GM21360 (cell line): ENCODE results near the gene COMMD3.

Experiments used
- ATAC-seq: cut with Tn5 transposase; IDR thresholded peaks from one replicate; pipeline ENCODE4 v1.9.1; 2021; ENCODE audit warnings: mild to moderate bottlenecking, moderate library complexity; ENCODE audit not compliant: unreplicated experiment

The COMMD3 gene

DNA sequence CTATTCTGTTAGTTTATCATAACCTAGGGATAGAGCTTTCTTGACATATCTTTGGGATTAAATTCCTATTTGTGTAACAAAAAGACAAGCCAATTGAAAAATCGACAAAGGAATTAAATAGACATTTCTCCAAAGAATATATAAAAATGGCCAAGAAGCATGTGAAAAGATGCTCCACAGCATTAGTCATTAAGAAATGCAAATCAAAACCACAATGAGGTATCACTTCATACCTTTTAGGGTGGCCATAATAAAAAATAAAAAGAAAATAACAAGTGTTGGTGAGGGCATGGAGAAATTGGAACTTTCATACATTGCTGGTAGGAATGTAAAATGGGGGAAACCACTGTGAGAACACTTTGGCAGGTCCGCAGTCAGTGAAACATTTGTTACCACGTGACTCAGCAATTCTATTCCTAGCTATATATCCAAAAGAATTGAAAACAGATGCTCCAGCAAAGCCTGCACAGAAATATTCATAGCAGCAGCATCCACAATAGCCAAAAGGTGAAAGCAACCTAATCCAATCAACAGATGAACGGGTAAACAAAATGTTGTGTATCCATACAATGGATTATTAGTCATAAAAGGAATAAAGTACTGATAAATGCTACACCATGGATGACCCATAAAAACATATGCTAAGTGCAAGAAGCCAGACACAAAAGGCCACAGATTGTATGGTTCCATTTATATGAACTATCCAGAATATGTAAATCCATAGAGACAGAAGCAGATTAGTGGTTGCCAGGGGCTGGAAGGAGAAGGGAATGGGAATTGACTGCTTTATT is 49.7 kb downstream of the COMMD3 start:
- no peak for ATAC-seq

DNA sequence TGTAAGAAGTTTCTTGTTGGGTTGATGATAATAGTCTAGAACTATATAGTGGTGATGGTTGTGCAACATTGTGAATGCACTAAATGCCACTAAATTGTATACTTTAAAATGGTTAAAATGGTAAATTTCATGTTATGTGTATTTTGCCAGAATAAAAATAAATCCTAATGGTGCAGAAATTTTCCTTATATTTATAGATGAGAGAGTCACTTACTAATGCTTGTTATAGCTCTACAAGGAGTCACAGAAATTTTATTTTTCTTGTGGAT is 50.2 kb downstream of the COMMD3 start:
- no peak for ATAC-seq

DNA sequence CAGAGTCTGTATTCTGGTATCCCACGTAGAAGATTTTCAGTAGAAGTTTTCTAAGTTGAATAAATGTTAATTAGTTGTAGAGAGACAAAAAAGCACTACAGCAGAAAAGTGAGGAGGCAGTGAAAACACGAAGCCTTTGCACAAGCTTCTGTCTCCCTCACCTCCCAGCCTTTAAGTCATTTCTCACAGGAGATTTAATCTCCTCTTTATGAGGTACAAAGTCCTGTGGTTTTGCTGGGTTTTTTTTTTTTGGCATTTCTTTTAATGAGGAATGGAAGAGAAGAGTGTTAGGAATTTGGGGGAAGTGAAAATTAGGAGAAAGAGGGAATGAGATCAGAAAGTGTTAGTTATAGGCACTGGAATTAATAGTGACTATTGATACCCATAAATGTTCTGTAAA is 50.6 kb downstream of the COMMD3 start:
- ATAC-seq = no peak

DNA sequence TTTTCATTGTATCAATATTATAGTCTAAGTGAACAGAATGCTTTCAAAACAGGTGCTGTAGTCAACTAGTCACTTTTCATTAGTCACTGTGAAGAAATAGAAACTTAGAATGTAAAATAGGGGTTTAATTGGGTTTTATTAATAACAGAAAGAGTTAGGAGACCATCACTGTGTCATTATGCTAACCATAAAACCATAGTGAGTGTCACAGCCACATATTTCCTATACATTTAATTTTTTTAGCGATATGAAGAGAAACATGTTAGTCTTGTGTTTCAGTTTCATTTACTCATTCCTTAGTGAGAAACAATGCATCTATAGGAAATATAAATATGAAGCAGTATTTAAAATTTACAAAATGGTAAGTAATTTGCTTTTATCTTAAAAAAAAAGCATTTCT is 51.3 kb downstream of the COMMD3 start:
- no peak for ATAC-seq

DNA sequence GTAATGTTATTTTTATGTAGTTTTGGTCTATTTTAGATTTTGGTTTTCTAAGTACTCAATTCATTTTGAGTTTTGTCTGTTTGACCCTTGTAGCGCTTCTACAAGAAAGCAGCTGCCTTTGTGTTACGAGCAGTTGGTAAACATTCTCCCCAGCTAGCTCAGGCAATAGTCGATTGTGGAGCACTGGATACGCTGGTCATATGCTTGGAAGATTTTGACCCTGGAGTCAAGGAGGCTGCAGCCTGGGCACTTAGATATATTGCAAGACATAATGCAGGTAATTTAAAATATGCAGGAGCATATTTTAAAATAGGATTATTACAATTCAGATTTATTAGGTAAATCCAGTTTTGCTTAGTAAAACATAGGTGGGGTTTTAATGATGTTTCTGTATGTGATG is 52.2 kb downstream of the COMMD3 start:
- no peak for ATAC-seq

DNA sequence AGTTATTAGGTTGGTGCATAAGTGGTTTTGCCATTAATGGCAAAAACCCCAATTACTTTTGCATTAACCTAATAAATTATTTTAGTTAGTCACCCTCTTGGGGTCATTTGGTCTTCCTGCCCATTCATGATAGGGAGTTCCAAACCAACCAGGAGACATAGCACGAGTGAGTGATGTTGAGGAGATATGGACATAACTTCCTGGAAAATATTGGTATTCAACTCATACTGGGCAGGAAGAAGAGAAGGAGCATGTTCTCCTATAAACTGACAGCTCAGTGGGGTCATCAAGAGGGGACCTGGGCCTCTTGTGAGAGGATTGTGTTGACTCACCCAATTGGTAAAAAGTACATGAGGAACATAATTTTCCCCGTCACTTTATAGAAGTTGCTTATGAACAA is 52.8 kb downstream of the COMMD3 start:
- ATAC-seq = no peak

DNA sequence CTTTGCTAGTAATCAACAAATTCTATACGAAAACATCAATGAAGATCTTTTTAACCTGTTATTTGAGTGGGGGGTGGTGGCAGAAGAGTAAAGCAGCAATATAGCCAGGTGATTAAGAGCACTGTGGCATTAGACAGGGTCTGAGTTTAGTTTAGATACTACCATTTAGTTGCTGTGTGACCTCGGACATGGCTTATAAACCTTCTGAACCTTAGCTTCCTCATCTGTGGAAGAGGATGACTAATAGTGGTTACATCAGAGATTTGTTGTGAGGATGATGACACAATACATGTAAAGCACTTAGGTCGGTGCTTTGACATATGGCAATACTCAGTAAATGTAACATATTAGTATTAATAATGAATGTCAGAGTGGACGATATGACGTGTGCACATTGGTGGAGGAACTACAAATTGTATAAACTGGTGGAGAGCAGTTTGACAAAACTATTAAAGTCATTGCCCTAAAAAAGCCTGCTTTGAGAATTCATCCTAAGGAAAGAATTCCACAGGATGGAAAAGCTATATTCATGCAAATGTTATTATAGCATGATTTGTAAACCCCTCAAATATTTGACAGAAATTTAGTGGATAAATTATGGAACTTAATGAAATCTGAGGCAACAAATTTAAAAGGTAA is 53.4 kb downstream of the COMMD3 start:
- ATAC-seq = peak; percentile 63
